ENCODE data around the gene ZNF408.

The ZNF408 gene

GRCh38 chr11:46724088-46724487 is 23.3 kb downstream of the ZNF408 start:
- in situ Hi-C loops (cut with MboI; ENCODE audit: low sequenced_read_pairs), result loop anchor here (10.0 kb wide), 1 partner anchor 59 kb away; no protein-coding TSS in a partner anchor

- in situ Hi-C loops (cut with MboI; ENCODE audit: low sequenced_read_pairs), result loop anchor here (10.0 kb wide), 1 partner anchor 61 kb away; no protein-coding TSS in a partner anchor
Measured at GRCh38 chr11:46725338-46726205, 24.7 kb downstream of the ZNF408 start.

- in situ Hi-C loops (cut with MboI; ENCODE audit: low sequenced_read_pairs), result loop anchor here (10.0 kb wide), 1 partner anchor 62 kb away; no protein-coding TSS in a partner anchor
Measured at GRCh38 chr11:46726206-46726862, 25.5 kb downstream of the ZNF408 start.

- in situ Hi-C loops (cut with MboI; ENCODE audit: low sequenced_read_pairs), result loop anchor here (10.0 kb wide), 1 partner anchor 63 kb away; no protein-coding TSS in a partner anchor
Measured at GRCh38 chr11:46727952-46728658, 27.3 kb downstream of the ZNF408 start.

GRCh38 chr11:46728659-46729040 is 27.8 kb downstream of the ZNF408 start:
- in situ Hi-C loops (cut with MboI; ENCODE audit: low sequenced_read_pairs), result loop anchor here (10.0 kb wide), 1 partner anchor 64 kb away; no protein-coding TSS in a partner anchor

GRCh38 chr11:46729110-46730027 is 28.5 kb downstream of the ZNF408 start:
- in situ Hi-C loops (cut with MboI; ENCODE audit: low sequenced_read_pairs), result loop anchor here (10.0 kb wide), 1 partner anchor 65 kb away; no protein-coding TSS in a partner anchor

GRCh38 chr11:46731545-46731944 is 30.7 kb downstream of the ZNF408 start:
- in situ Hi-C loops (cut with MboI; ENCODE audit: low sequenced_read_pairs), result no loop called here

GRCh38 chr11:46733234-46733633 is 32.4 kb downstream of the ZNF408 start:
- in situ Hi-C loops (cut with MboI; ENCODE audit: low sequenced_read_pairs), result no loop called here

GRCh38 chr11:46736146-46736545 is 35.3 kb downstream of the ZNF408 start:
- in situ Hi-C loops (cut with MboI; ENCODE audit: low sequenced_read_pairs), result no loop called here

GRCh38 chr11:46736615-46737014 is 35.8 kb downstream of the ZNF408 start:
- in situ Hi-C loops (cut with MboI; ENCODE audit: low sequenced_read_pairs), result no loop called here

GRCh38 chr11:46737699-46738098 is 36.9 kb downstream of the ZNF408 start:
- in situ Hi-C loops (cut with MboI; ENCODE audit: low sequenced_read_pairs), result no loop called here

- in situ Hi-C loops (cut with MboI; ENCODE audit: low sequenced_read_pairs), result no loop called here
Measured at GRCh38 chr11:46738887-46739286, 38.1 kb downstream of the ZNF408 start.

GRCh38 chr11:46741600-46742484 is 41.0 kb downstream of the ZNF408 start:
- in situ Hi-C loops (cut with MboI; ENCODE audit: low sequenced_read_pairs), result no loop called here

GRCh38 chr11:46743043-46743442 is 42.2 kb downstream of the ZNF408 start:
- in situ Hi-C loops (cut with MboI; ENCODE audit: low sequenced_read_pairs), result no loop called here

GRCh38 chr11:46743693-46744339 is 43.0 kb downstream of the ZNF408 start:
- in situ Hi-C loops (cut with MboI; ENCODE audit: low sequenced_read_pairs), result no loop called here

GRCh38 chr11:46745328-46745727 is 44.5 kb downstream of the ZNF408 start:
- in situ Hi-C loops (cut with MboI; ENCODE audit: low sequenced_read_pairs), result no loop called here

GRCh38 chr11:46745995-46746394 is 45.2 kb downstream of the ZNF408 start:
- in situ Hi-C loops (cut with MboI; ENCODE audit: low sequenced_read_pairs), result no loop called here

GRCh38 chr11:46747150-46747549 is 46.3 kb downstream of the ZNF408 start:
- in situ Hi-C loops (cut with MboI; ENCODE audit: low sequenced_read_pairs), result no loop called here
